ENCODE results near the gene ADTRP.

GRCh38 chr6:11802886-11803590 lies 24.4 kb upstream of the ADTRP start:
- TF ChIP-seq CTCF (IDR thresholded peaks at IDR 0.05): no peak
- TF ChIP-seq POLR2AphosphoS5 (IDR thresholded peaks at IDR 0.05): peak in 1 of 3 donors; percentile 46
- TF ChIP-seq POLR2A (IDR thresholded peaks at IDR 0.05): no peak
- no peak for TF ChIP-seq EP300 (IDR thresholded peaks at IDR 0.05; ENCODE audit: low read depth)
